UCSD-AML1 (cell line): ENCODE data around the gene ERMN.

Experiments used
- DNase-seq: peaks from one replicate; lab custom pipeline; 2025; ENCODE audit not compliant: unreplicated experiment; lab: John Stamatoyannopoulos, UW

The ERMN gene

GRCh38 chr2:157333304-157334047, 7.9 kb upstream of the ERMN start:
- no peak for DNase-seq

DNA sequence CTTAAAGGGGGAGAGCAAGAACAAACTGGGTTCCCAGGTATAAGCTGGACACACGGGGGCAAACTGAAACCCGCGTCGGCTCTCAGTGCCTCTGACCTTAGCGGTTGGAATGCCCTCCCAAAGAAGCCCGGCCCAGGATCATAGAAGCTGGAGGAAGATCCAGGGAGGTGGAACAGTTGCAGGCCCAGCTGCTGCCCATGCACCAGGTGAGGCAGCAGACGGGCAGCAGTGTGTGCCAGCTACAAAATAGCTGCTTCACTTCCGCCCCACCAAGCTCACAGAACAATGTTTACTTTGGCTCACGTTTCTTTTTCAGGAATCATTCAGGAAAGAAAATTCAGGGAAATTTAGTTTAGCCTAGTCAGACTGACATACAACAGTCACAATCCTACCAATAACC, 3.9 kb upstream of the ERMN start:
- no peak for DNase-seq

DNA sequence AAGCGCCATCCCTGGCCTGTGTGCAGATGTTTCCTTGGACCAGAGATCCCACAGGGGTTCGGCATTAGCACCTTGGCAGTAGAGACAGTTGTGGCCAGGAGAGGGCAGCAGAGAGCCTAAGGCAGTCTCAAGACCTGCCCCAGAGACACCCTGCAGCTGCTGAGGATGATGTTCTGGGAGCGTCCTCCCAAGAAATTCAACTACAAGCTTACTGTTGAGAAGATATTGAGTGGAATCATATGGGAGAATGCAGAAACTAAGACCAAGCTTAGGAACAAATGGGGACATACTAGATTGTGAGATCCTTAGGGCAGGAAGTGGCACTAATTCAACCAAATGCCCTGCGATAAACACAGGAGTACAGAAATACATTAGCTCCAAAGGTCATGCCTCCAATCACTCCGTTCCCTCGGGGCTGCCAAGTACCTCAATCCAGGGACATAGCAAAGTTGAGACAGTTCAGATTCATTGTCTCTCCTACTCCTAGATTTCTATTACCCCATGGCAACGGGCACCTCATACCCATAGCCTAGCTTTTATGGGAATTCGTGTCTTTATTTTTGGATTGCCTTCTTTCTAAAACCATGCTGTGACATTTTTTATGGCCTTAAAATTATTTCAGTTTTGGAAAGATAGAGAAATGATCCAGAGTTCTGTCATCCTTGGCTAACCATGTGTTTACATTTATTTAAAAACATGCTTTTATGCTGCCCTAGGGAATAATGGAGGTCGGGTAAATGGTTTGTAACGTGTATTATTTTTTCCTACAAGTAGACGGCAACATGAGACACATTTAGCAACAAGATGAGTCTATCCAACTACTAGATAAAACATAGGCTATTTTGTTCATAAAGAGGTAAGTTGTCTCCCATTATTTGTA, 2.2 kb upstream of the ERMN start:
- DNase-seq = peak; percentile 80

DNA sequence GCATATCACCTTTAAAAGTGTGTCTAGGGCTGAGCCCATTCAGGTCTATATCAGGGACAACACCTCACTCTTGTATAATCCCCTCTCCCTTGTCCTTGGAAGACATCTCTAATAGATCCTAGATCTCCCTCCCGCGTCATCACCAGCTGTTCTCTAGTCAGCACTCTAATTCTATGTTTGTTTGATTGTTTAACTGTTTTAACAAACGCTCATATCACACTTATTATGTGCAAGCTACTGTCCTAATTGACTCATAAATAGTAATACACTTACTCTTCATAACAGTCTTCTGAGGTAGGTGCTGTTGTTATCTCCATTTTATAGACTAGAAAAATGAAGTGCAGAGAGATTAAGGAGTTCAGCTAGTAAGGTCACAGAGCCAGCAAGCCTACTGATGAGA, 1.6 kb upstream of the ERMN start:
- no peak for DNase-seq

GRCh38 chr2:157326698-157327097, 1.1 kb upstream of the ERMN start:
- no peak for DNase-seq

GRCh38 chr2:157324331-157324843, 1.2 kb downstream of the ERMN start:
- DNase-seq = peak; percentile 11

DNA sequence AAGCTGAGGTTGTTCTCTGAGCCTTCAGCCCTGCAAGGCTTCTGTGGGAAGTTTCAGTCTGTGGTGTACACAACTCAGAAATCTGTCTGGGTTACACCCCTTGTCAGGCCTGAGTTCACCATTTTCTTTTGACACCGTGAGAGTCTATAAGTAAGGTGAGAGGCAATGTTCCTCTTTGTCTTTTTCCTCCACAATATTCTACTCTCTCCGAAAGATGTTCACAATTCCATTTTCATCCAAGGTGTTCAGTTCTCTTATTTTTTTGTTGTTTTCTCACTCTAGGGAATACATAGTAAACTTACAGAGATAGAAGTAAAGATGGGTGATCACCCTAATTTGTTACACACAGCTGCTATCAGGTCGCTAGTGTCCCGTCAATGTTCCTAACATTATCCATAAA, 3.2 kb downstream of the ERMN start:
- DNase-seq = no peak

DNA sequence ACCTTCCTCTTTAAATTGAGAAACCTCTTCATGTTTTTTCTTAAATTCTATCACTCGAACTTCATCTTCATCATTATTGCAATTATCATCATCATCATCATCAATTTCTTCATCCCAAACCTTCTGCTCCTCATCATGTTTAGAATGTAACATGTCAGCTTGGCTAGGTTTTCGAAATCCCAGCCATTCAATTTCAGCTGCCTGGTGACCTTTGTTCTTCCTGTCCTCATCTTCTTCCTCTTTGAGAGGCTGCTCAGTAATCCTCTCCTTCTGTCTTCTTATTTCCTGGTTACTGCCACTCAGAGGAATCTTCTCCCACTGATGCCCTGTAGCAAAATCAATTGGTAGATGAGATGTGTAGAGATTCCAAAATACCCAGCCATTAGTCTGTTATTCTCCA, 4.2 kb downstream of the ERMN start:
- DNase-seq = no peak

- no peak for DNase-seq
Observed at GRCh38 chr2:157320409-157320808, 5.2 kb downstream of the ERMN start.

GRCh38 chr2:157319795-157320194, 5.8 kb downstream of the ERMN start:
- DNase-seq = no peak

DNA sequence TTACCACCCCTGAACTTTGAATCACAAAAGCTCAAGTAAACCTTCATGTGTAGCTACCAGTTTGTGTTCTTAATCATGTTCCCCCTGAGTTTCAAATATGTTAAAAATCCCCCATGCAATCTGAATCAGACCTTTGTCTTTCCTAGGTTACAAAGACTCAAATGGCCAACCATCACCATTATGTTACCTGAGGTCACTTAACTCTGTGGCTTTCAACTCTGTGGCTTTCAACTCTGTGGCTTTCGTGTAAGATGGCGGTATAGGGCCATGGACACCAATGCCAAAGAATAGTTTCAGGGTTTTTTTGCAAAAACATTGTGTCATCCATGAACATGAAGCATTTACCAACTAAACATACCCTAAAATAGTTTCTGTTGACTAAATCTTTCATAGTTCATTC, 6.7 kb downstream of the ERMN start:
- DNase-seq = no peak

- DNase-seq = no peak
Observed at GRCh38 chr2:157315901-157316300, 9.7 kb downstream of the ERMN start.

GRCh38 chr2:157312866-157313486, 12.6 kb downstream of the ERMN start:
- no peak for DNase-seq

GRCh38 chr2:157311706-157312105, 13.9 kb downstream of the ERMN start:
- DNase-seq = no peak

DNA sequence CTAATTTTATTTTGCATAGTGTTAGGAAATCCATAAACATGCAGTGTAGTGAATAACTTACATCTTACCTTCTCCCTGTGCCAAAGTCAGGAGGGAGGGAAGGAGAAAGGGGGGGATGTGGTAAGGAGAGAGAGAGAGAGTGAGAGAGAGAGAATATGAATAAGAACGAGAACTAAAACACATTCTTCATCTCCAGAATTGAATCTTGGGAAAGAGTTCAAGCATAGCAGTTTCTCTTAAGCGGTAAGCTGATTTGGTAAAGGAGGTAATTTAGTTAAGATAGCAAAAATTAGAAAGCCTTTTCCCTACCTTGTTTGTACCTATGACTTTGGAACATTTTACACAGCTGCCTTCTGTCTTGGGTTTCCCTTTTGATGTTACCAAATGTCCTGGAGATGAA, 15.7 kb downstream of the ERMN start:
- DNase-seq = no peak

DNA sequence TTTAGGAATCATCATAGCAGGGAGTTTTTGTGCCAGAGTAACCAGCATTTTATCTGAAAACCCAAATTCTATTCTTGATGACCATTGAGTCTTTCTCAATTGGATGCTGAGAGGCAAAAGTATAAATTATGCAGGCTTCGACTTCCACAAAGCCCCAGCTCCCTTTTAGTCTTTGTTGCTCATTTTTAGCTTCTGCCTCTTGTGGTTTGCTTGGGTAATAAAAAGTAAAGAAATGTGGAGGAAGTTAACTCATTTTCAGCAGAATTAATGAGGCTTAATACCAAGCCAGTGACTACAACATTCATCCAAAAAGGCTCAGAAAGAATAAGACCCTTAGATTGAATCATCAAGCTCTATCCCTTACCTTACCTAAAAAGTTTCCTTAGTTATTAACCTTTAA, 18.6 kb downstream of the ERMN start:
- no peak for DNase-seq

GRCh38 chr2:157305723-157306110, 19.9 kb downstream of the ERMN start:
- DNase-seq = no peak

GRCh38 chr2:157304811-157305722, 20.6 kb downstream of the ERMN start:
- DNase-seq = no peak

- DNase-seq = no peak
Observed at GRCh38 chr2:157303612-157304011, 22.0 kb downstream of the ERMN start.

GRCh38 chr2:157302492-157303099, 23.0 kb downstream of the ERMN start:
- no peak for DNase-seq
